Measurements from ENCODE around the gene SLCO1A2.

SLCO1A2 gene

DNA sequence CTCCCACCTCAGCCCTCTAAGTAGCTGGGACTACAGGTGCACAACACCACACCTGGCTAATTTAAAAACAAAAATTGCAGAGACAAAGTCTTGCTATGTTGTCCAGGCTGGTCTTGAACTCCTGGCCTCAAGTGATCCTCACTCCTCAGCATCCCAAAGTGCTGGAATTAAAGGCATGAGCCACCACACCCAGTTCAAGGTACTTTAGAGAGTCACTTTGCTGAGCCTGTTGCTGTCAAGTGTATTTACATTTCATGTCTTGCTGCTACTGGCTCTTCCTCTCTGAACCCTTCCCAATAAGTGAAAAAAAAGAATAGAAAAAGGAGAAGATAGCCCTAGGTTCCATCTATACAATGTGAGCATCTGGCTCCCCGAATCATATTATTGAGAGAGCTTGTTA lies 38.4 kb downstream of the SLCO1A2 start:
- Mint-ChIP-seq H3K4me1 (no peaks in the 10 kb centered on the region), H3K9me3 (no peaks in the 10 kb centered on the region), H3K27me3 (peaks cover 9% of the 10 kb centered on the region), H3K27ac (no peak overlapping the region), H3K36me3 (no peaks in the 10 kb centered on the region), H3K4me3 (no peak overlapping the region)
- no peak for DNase-seq
- CTCF ChIA-PET, result interaction anchor here (0.7 to 1.8 kb wide), 2 partner anchors 16 to 17 kb away, joined by 3 to 5 read pairs; no protein-coding TSS in a partner anchor

DNA sequence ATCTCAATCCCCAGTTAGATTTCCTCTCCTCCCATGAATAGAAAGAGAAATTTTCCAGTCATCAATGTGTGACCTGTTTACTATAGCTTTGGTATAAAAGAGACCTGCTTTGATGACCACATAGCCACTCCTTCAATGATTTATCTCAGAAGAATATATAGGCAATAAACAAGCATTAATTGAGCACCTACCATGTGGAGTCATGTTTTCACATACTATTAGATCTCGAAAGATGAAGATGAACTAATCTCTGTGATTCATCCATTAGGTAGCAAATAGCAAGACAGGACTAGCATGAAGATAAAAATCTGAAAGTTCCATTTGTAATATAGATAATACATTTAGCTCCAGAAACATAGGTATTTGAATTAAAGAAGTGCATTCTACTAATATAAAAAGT lies 40.5 kb downstream of the SLCO1A2 start:
- Mint-ChIP-seq H3K9me3 (no peaks in the 10 kb centered on the region), H3K27me3 (peaks cover 9% of the 10 kb centered on the region), H3K4me3 (no peak overlapping the region), H3K27ac (no peak overlapping the region), H3K4me1 (no peaks in the 10 kb centered on the region), H3K36me3 (no peaks in the 10 kb centered on the region)
- DNase-seq, result no peak
- CTCF ChIA-PET, result no interaction called here

GRCh38 chr12:21292111-21292510 lies 42.6 kb downstream of the SLCO1A2 start:
- Mint-ChIP-seq H3K4me3 (no peak overlapping the region), H3K27me3 (peaks cover 7% of the 10 kb centered on the region), H3K36me3 (no peaks in the 10 kb centered on the region), H3K4me1 (no peaks in the 10 kb centered on the region), H3K9me3 (no peaks in the 10 kb centered on the region), H3K27ac (no peak overlapping the region)
- CTCF ChIA-PET, result no interaction called here
- no peak for DNase-seq

- DNase-seq, result no peak
- H3K27ac Mint-ChIP-seq, result no peak overlapping the region
- H3K36me3 Mint-ChIP-seq, result no peaks in the 10 kb centered on the region
- H3K9me3 Mint-ChIP-seq, result no peaks in the 10 kb centered on the region
- no peaks in the 10 kb centered on the region for H3K27me3 Mint-ChIP-seq
- H3K4me1 Mint-ChIP-seq, result no peaks in the 10 kb centered on the region
- no peak overlapping the region for H3K4me3 Mint-ChIP-seq
- CTCF ChIA-PET, result no interaction called here
Observed at GRCh38 chr12:21289698-21290097, 45.0 kb downstream of the SLCO1A2 start.

DNA sequence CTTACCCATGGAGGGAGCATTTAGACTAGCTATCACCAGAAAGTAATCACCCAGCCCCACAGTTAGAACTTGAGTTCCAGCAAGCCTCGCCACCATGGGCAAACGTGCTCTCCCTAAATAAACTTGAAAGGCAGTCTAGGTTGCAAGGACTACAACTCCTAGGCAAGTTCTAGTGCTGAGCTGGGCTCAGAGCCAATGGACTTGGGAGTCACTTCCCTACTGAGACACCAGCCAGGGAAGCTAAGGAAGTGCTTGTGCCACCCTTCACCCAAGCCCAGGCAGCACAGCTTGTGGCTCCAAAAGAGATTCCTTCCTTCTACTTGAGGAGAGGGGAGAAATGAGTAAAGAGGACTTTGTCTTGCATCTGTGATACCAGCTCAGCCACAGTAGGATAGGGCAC lies 57.9 kb downstream of the SLCO1A2 start:
- no peaks in the 10 kb centered on the region for H3K9me3 Mint-ChIP-seq
- H3K27ac Mint-ChIP-seq, result no peak overlapping the region
- DNase-seq, result no peak
- H3K4me3 Mint-ChIP-seq, result no peak overlapping the region
- no peaks in the 10 kb centered on the region for H3K36me3 Mint-ChIP-seq
- CTCF ChIA-PET, result interaction anchor here (1.2 kb wide), 1 partner anchor 28 kb away, joined by 3 read pairs; no protein-coding TSS in a partner anchor
- H3K4me1 Mint-ChIP-seq, result no peaks in the 10 kb centered on the region
- H3K27me3 Mint-ChIP-seq, result no peaks in the 10 kb centered on the region

- DNase-seq, result no peak
- Mint-ChIP-seq H3K9me3 (no peaks in the 10 kb centered on the region), H3K36me3 (no peaks in the 10 kb centered on the region), H3K27me3 (peaks cover 3% of the 10 kb centered on the region), H3K27ac (no peak overlapping the region), H3K4me1 (no peaks in the 10 kb centered on the region), H3K4me3 (no peak overlapping the region)
- CTCF ChIA-PET, result interaction anchor here (1.6 kb wide), 1 partner anchor 16 kb away, joined by 5 read pairs; no protein-coding TSS in a partner anchor
Observed at GRCh38 chr12:21265932-21266331, 68.8 kb downstream of the SLCO1A2 start.

DNA sequence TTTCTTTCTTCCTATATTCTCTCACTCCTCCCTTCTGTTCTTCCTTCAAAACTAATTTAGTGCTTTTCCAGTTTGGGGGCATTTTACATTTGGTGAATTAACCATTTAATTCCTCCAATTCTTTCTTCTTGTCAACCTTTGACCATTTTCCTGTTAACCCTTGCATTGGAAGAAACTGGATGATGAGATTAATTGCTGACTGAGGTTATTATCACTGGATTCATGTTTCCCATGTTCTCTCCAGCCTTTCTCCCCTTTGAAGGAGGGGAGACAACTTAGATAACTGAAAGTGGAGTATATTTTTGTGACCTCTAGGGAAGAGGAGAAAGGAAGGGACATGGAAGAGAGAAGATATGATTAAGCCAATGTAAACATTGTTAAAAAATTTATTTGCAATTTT lies 70.5 kb downstream of the SLCO1A2 start:
- no peak for DNase-seq
- CTCF ChIA-PET, result no interaction called here
- Mint-ChIP-seq H3K4me1 (no peaks in the 10 kb centered on the region), H3K36me3 (no peaks in the 10 kb centered on the region), H3K4me3 (no peak overlapping the region), H3K27me3 (peaks cover 3% of the 10 kb centered on the region), H3K27ac (no peak overlapping the region), H3K9me3 (no peaks in the 10 kb centered on the region)

DNA sequence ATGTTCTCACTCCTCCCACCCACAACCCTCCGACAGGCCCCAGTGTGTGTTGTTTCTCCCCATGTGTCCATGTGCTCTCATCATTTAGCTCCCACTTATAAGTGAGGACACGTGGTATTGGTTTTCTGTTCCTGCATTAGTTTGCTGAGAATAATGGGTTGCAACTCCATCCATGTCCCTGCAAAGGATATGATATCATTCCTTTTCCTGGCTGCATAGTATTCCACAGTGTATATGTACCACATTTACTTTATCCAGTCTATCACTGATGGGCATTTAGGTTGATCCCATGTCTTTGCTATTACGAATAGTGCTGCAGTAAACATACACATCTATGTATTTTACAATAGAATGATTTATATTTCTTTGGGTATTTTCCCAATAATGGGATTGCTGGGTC lies 77.5 kb downstream of the SLCO1A2 start:
- no peaks in the 10 kb centered on the region for H3K4me1 Mint-ChIP-seq
- no peak overlapping the region for H3K4me3 Mint-ChIP-seq
- no peaks in the 10 kb centered on the region for H3K36me3 Mint-ChIP-seq
- peaks cover 2% of the 10 kb centered on the region for H3K9me3 Mint-ChIP-seq
- no peak for DNase-seq
- H3K27ac Mint-ChIP-seq, result no peak overlapping the region
- CTCF ChIA-PET, result no interaction called here
- H3K27me3 Mint-ChIP-seq, result no peaks in the 10 kb centered on the region

DNA sequence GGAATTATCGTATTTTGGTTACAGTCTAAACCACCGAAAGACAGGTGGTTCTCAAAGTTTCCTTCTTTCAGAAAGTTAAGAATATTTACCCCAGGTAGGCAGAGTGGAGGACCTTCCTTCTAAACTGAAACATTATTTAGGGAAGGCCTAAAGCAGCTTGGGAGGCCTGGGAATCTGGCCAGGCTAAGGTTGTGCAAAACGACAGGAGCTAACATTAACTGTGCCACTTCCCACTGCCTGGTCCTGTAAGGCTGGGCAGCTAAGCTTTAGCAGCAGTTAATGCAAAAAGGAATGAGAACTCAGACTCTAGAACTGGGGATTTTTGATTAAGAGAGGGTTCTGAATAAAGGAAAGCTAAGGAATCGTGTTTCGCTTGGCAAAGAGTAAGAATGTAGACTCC lies 82.6 kb downstream of the SLCO1A2 start:
- CTCF ChIA-PET, result interaction anchor here (0.6 kb wide), 1 partner anchor 655 kb away, joined by 3 read pairs; no protein-coding TSS in a partner anchor
- H3K27me3 Mint-ChIP-seq, result no peaks in the 10 kb centered on the region
- H3K36me3 Mint-ChIP-seq, result no peaks in the 10 kb centered on the region
- H3K4me3 Mint-ChIP-seq, result no peak overlapping the region
- no peak overlapping the region for H3K27ac Mint-ChIP-seq
- no peak for DNase-seq
- no peaks in the 10 kb centered on the region for H3K9me3 Mint-ChIP-seq
- H3K4me1 Mint-ChIP-seq, result no peaks in the 10 kb centered on the region

DNA sequence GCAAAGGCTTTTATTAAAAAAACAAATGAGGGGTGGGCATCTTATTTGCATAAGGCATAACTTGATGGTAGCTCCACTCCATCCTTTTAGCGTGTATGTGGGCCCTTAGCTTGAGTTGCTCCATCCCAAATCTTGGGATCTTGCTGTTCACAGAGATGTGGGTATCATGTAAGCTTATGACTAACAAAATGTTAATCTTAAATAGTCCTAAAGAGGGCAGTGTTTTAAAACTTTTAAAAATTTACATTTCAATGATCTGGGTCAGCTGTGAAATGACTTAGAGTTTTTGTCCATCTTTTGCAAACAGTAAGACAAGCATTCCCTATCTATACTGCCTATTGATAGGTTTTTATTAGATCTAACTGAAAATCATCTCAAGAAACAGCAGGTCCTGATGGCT lies 86.0 kb downstream of the SLCO1A2 start:
- H3K9me3 Mint-ChIP-seq, result no peaks in the 10 kb centered on the region
- H3K36me3 Mint-ChIP-seq, result no peaks in the 10 kb centered on the region
- CTCF ChIA-PET, result interaction anchor here (0.6 to 2.0 kb wide), 6 partner anchors 9 to 1194 kb away, joined by 3 to 7 read pairs (median 3); no protein-coding TSS in a partner anchor
- H3K27ac Mint-ChIP-seq, result no peak overlapping the region
- no peaks in the 10 kb centered on the region for H3K27me3 Mint-ChIP-seq
- no peak for DNase-seq
- no peak overlapping the region for H3K4me3 Mint-ChIP-seq
- H3K4me1 Mint-ChIP-seq, result no peaks in the 10 kb centered on the region

- no peaks in the 10 kb centered on the region for H3K9me3 Mint-ChIP-seq
- H3K4me3 Mint-ChIP-seq, result no peak overlapping the region
- H3K4me1 Mint-ChIP-seq, result no peaks in the 10 kb centered on the region
- no peaks in the 10 kb centered on the region for H3K36me3 Mint-ChIP-seq
- no peak for DNase-seq
- H3K27me3 Mint-ChIP-seq, result peaks cover 5% of the 10 kb centered on the region
- no peak overlapping the region for H3K27ac Mint-ChIP-seq
- CTCF ChIA-PET, result interaction anchor here (0.9 kb wide), 1 partner anchor 9 kb away, joined by 3 read pairs; no protein-coding TSS in a partner anchor
Observed at GRCh38 chr12:21239866-21240265, 94.9 kb downstream of the SLCO1A2 start.

- no peaks in the 10 kb centered on the region for H3K4me1 Mint-ChIP-seq
- H3K27ac Mint-ChIP-seq, result no peak overlapping the region
- no peaks in the 10 kb centered on the region for H3K27me3 Mint-ChIP-seq
- no peaks in the 10 kb centered on the region for H3K9me3 Mint-ChIP-seq
- H3K36me3 Mint-ChIP-seq, result no peaks in the 10 kb centered on the region
- DNase-seq, result no peak
- H3K4me3 Mint-ChIP-seq, result no peak overlapping the region
- CTCF ChIA-PET, result no interaction called here
Observed at GRCh38 chr12:21234395-21234794, 100.3 kb downstream of the SLCO1A2 start.

- no peak for DNase-seq
- no peaks in the 10 kb centered on the region for H3K27me3 Mint-ChIP-seq
- H3K4me1 Mint-ChIP-seq, result no peaks in the 10 kb centered on the region
- no peaks in the 10 kb centered on the region for H3K9me3 Mint-ChIP-seq
- CTCF ChIA-PET, result no interaction called here
- no peak overlapping the region for H3K27ac Mint-ChIP-seq
- no peak overlapping the region for H3K4me3 Mint-ChIP-seq
- no peaks in the 10 kb centered on the region for H3K36me3 Mint-ChIP-seq
Observed at GRCh38 chr12:21223930-21224329, 110.8 kb downstream of the SLCO1A2 start.

DNA sequence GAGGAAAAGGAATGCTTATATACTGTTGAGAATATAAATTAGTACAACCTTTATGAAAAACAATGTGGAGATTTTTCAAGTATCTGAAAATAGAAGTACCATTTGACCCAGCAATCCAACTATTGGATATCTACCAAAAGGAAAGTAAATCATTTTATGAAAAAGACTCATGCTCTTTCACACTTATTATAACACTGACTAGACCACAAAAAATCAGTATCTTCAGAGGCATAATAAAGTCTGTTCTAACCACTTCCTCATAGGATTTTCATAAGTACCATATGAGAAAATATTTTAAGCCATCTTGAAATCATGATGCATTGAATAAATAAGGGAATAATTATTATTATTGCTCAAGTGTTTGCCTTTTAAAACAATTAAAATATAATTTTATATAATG lies 112.9 kb downstream of the SLCO1A2 start:
- H3K36me3 Mint-ChIP-seq, result no peaks in the 10 kb centered on the region
- H3K4me3 Mint-ChIP-seq, result no peak overlapping the region
- CTCF ChIA-PET, result no interaction called here
- H3K27ac Mint-ChIP-seq, result no peak overlapping the region
- no peaks in the 10 kb centered on the region for H3K9me3 Mint-ChIP-seq
- no peaks in the 10 kb centered on the region for H3K4me1 Mint-ChIP-seq
- no peaks in the 10 kb centered on the region for H3K27me3 Mint-ChIP-seq
- no peak for DNase-seq

DNA sequence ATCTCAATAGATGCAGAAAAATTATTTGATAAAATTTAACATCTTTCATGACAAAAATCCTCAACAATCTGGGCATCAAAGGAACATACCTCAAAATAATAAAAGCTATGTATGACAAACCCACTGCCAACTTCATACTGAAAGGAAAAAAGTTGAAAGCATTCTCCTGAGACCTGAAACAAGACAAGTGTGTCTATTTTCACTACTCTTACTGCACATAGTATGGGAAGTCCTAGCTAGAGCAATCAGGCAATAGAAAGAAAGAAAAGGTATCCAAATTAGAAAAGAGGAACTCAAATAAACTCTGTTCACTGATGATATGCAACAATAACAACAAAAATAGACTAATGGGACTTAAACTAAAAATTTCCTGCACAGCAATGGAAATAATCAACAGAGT lies 113.6 kb downstream of the SLCO1A2 start:
- Mint-ChIP-seq H3K27ac (no peak overlapping the region), H3K36me3 (no peaks in the 10 kb centered on the region), H3K27me3 (no peaks in the 10 kb centered on the region), H3K9me3 (no peaks in the 10 kb centered on the region), H3K4me3 (no peak overlapping the region), H3K4me1 (no peaks in the 10 kb centered on the region)
- DNase-seq, result no peak
- CTCF ChIA-PET, result no interaction called here

DNA sequence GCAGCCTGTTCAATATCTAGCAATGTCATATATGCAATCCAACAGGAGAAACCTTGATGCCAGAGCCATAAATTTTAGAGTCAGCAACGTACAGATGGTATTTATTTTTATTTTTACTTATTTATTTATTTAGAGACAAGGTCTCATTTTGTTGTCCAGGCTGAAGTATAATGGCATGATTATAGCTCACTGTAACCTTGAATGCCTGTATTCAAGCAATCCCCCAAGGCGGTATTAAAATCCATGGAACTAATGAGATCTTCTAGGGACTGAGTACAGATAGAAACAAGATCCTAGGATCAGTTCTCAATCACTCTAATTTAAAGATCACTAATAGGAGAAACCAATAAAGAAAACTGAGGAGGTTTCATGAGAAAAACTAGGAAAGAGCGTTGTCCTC lies 114.5 kb downstream of the SLCO1A2 start:
- DNase-seq, result no peak
- Mint-ChIP-seq H3K9me3 (no peaks in the 10 kb centered on the region), H3K36me3 (no peaks in the 10 kb centered on the region), H3K27ac (no peak overlapping the region), H3K4me3 (no peak overlapping the region), H3K27me3 (no peaks in the 10 kb centered on the region), H3K4me1 (no peaks in the 10 kb centered on the region)
- CTCF ChIA-PET, result no interaction called here
